ENCODE measurements around the gene SYNJ2.

The SYNJ2 gene

DNA sequence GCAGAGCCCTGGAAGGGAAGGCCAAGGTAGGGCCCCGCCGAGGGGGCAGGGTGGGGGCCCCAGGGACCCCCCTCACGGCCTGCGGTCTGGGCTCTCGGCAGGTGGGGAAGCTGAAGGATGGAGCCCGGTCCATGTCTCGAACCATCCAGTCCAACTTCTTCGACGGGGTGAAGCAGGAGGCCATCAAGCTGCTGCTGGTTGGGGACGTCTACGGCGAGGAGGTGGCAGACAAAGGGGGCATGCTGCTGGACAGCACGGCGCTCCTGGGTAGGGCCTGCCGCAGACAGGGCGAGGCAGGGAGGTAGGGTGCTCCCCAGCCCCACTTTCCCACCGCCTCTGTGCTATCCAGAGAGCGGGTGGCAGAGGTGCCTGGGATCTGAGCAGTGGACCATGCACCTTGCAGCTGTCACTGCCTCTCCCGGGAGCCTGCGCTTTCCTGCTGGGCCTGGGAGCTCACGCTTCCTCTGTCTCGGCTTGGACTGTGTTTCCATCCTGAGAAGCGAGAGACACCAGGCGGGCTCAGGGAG lies 83.1 kb downstream of the SYNJ2 start:
- DNase-seq: no peak

DNA sequence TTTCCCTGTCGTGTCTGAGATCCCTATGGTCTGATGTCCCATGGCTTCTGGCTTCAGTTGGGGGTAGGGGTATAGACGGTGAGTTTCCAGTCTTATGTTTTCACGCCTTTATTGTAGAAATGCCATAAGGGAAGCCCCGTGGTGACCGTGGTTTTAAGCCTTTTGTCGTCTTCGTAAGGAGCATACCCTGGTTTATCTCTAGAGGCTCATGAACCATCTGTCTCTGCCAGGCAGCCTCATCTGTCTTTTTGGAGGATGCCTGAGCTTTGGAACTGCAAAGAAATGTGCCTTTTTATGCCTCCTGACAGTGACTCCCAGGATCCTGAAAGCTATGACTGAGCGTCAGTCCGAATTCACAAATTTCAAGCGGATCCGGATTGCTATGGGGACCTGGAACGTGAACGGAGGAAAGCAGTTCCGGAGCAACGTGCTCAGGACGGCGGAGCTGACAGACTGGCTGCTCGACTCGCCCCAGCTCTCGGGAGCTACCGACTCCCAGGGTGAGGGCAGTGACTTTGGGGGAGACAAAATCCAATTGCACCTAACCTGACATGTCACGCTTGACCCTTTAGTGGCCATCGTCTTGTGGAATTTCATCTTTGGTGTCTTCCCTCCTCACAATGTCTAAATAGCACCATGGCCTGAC lies 84.6 kb downstream of the SYNJ2 start:
- no peak for DNase-seq

DNA sequence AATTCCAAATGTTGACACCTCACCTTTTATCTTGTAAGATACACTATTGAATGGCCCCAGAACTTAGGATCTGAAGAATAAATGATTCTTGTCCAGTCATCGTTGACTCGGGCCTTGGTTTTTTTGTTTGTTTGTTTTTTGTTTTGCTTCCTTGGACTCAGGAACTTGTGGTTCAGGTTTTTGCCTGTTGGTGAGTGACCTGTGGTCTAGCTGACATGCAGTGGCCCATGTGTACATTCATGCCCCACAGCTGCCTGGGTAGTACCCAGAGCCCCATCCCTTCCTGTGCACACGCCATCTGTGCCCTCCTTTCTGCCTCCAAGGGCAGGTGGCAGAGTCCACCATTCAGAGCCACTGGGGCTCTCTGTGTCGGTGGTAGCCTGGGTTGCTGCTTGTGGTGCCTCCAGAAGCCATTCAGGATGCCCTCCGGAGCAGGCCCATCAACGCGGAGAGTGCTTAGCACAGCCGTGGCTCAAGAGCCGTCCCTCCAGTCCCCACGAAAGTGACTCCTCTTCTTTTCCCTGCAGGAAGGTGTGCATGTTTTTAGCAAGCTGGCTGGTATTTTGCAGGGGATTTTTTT lies 85.9 kb downstream of the SYNJ2 start:
- no peak for DNase-seq

DNA sequence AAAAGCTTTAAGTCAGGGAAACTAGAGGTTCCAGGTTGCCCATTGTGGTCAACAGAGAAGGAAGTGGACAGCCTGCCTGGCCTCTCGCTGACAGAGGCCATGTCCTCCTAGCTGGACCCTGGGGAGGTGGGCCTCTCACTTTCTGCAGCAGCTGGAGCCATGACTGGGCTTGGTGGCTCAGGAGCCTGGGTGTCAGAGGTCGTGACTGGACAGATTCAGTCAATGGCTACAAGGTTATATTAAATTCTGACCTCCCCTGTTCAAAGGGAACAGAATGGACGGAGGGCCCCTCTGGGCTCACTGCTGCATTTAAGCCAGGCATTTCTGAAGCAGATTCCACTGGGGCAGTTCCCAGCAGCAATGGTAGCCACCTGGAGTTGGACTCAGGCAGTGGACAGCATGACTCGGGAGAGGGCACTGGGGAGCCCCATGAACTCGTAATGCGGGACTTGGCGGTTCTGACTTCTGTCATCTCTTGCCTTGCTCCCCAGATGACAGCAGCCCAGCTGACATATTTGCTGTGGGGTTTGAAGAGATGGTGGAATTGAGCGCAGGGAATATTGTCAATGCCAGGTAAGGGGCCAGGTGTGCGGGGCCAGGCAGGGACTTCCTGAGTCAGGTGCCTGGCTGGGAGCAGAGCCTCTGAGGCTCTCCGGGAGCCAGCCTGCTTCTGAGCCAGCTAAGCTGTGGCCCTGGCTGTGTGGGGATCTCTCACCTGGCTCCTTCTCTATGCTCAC lies 86.7 kb downstream of the SYNJ2 start:
- no peak for DNase-seq

DNA sequence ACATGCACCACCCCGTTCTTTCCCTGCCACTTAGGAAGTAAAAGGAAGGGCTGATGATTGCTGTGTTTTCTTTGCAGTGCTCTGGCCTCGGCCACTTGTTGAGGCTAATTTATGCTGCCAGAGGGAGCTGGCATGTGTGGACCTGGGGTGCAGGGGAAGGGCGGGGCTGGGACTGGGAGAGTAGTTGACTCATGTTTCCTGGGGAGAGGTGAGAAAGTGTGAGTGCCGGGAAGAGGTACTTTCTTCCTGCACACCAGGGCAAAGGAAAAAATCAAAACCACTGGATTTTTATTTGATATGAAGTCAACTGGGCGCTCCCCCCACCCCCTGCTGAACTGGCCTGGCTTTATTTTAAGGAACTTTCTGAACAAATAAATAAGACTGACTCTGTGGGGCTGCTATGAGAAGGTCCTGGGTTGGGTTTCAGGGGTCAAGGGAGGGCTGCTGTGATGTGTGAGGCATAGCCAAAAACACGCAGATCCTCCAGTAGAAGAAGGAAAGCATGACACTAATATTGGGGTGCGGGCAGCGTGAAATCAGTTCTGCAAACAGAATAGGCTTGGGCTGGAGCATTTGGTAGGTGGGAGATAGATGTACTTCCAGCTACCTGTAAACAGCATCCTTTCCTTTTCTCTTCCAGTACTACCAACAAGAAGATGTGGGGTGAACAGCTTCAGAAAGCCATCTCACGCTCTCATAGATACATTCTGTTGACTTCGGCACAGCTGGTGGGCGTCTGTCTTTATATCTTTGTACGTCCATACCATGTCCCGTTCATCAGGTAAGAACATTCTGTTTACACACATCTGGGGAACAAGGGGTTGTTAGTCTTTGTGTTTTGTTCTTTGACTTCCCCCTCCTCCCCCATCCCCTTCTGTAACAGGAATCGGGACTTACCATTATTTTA lies 87.5 kb downstream of the SYNJ2 start:
- DNase-seq: no peak

DNA sequence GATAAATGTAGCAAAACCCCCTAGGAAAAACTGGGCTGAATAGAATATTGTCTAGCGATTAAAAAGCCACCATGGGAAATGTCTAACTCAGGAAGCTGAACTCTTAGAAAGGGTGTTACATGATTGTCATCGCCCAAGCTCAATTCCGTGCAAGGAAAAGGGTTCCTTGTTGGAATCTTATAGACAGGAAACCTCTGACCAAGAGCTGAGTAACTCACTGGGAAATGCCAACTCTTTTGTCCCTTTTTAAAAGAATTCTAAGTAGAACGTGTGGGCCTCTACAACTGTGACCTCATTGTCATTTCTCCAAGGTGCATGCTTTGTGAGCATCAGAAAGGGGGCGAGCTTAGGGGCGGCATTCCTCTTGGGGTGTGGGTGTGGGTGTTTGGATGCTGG lies 88.1 kb downstream of the SYNJ2 start:
- no peak for DNase-seq

DNA sequence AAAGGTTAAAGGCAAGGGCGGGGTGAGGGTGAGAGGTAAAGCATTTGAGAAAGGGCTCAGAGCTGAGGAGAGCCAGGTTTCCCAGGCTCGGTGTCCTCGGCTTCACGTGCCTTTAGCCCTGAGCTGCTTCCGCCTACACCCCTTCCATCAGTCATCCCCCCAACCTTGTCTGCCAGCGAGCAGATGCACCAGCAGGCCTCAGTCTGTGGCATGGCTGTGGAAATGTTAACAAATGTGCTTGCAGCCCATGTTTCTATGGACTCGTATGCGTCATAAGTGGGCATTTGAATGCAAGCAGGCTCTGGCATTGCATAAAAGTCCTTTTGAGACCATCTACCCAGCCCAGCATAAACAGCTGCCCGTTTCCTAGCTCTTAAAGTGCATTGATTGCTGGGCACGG lies 88.8 kb downstream of the SYNJ2 start:
- DNase-seq: no peak

DNA sequence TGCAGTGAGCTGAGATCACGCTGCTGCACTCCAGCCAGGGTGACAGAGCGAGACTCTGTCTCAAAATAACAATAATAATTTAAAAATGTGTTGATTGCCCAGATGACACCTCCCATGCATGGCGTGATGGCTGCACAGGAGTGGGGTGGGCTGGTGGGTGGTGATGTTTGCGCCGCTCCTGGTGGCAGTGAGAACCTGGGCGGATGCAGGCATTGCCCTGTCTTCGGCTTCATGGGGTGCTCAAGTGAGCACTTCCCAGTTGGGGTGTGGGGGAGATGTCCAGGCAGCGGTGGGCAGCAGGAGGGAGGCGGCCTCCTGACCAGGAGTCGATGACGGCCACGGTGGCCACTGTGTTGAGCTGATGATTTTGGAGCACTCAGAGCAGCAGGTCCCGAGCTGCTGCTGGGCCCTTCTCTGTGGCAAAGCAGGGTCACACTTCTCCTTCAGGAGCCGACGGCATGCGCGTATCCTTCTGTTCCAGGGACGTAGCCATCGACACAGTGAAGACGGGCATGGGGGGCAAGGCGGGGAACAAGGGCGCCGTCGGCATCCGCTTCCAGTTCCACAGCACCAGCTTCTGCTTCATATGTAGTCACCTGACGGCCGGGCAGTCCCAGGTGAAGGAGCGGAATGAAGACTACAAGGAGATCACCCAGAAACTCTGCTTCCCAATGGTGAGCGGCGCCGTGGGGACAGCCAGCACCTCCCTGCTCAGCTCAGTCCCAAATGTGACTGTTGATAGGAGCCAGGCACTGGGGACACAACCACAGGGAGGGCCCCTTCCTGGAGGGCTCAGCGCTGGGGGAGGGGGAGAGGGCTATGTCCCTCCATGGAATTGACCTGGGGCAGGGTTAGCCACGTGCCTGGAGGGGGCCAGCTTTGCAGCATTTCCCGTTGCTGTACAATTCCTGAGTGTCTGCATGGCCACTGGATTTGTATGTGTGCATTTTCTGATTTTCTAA lies 89.7 kb downstream of the SYNJ2 start:
- no peak for DNase-seq

DNA sequence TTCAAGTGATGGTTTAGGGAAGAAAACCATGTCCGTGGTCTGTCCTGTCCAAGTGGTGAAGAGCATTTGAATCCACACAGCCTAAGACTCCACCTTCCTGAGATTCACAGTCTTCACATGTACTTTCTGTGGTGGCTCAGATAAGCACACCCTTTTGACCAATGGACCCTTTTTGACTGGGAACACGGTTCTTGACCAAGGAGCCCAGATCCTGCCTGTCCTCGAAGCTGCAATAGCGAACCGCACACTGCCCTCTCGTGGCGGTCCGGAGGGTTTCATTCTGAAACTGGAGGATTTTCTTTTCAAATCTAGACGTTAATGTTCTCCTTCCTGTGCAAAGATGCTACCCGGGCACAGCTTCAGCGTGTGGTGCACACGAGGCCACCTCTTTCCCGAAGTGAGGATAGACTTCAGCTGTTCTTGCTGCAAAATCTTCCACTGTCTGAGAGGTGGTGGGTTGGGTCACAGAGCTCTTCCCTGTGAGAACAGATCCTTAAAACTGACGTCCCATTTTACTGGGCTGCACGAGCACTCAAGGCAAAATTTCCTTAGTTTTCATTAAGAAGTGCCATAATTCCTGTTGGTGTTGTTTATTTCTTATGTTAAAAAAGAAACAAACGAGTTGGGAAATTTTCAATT lies 90.5 kb downstream of the SYNJ2 start:
- peak; percentile 75 to 77 for DNase-seq

DNA sequence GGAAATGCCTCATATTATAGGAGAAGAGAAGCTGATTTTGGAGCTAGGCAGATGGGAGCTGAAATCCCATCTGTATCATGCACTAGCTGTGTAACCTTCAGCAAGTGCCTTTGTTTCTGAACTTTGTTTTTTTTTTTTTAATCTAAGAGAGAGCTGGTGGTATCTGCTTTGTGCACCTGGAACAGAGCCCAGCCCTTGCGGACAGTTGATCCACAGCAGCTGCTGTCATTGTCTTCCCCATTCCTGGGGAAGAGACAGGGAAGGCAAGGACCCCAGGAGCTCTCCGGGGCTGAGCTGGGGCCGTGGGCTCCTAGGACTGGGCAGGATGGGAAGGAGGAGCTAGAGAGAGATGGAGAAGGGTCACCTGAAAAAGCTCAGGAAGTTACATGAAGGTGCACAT lies 92.1 kb downstream of the SYNJ2 start:
- no peak for DNase-seq

DNA sequence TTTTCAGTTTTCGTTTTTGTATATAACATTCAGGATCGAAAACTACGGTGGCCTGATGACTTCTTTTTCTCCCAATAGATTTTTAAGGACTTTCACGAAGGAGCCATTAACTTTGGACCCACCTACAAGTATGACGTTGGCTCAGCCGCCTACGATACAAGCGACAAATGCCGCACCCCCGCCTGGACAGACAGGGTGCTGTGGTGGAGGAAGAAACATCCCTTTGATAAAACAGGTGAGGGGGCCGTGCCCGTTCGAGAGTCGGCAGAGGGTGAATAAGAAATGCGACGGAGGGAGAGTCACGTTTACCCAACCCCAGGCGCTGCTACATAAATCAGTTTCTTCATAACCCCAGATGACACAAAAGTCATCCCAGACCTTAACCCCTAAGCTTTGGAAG lies 94.9 kb downstream of the SYNJ2 start:
- no peak for DNase-seq

DNA sequence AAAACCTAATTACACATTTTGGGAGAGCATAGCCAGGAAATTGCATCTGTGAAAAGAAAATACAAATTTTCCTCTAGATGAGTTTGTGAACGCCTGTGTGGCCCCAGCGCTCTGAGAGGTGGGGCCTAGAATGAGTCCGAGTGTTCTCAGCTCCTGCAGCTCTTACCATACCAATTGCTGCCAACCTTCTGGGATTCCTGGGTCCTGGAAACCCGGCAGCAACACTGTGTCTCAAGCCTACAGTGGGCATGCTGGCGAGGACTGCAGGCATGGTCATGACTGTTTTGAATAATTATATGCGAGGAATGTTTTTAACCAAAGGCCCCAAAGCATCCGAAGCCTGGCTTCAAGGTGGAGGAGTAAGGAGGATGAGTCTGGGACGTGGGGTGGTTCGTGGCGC lies 96.0 kb downstream of the SYNJ2 start:
- no peak for DNase-seq

DNA sequence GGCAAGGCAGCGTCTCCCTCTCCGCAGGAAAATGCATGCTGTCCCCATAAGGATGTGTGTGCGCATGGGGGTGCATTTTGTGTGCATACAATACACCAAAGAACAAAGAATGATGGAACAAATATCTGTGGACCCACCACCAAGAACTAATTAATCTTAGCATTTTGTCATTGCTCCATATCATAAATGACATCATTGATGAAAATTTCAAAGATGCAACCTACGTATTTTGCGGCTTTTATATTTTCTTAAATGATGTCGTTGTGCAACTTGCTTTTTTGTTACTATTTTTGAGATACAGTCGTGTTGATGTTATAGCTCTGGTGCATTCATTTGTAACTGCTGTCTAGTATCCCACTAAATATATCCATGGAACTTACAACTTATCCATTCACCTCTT lies 96.7 kb downstream of the SYNJ2 start:
- no peak for DNase-seq

DNA sequence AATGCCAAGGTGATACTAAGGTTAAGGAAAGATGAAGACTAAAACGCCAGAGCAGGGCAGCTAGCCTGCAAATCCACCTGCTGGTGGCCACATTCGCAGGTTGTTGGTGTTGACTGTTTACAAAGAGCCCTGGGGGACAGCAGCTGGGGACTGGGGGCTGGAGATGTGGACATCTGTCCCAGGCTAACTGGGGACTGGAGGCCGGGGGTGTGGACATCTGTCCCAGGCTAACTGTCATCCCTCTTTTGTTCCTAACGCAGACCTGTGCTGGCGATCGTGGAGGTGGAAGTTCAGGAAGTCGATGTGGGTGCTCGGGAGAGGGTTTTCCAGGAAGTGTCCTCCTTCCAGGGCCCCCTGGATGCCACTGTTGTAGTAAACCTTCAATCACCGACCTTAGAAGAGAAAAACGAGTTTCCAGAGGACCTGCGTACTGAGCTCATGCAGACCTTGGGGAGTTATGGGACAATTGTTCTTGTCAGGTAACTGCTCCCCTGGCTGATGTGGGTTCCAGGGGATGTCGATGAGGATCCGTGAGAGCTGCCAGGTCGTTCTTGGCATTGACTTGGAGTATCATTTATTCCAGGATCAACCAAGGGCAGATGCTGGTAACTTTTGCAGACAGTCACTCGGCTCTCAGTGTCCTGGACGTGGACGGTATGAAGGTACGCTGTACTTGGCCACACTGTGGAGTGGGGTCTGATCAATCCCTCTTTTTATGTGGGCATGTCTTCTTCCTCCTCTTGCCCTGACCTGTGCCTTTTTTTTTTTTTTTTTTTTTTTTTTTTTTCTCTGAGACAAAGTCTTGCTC lies 99.4 kb downstream of the SYNJ2 start:
- no peak for DNase-seq

DNA sequence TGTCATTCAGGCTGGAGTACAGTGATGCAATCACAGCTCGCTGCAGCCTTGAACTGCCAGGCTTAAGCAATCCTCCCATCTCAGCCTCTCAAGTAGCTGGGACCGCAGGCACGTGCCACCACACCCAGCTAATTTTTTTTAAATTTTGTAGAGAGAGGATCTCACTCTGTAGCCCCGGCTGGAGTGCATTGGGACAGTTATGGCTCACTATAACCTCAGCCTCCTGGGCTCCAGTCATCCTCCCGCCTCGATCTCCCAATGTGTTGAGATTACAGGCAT lies 99.9 kb downstream of the SYNJ2 start:
- no peak for DNase-seq

DNA sequence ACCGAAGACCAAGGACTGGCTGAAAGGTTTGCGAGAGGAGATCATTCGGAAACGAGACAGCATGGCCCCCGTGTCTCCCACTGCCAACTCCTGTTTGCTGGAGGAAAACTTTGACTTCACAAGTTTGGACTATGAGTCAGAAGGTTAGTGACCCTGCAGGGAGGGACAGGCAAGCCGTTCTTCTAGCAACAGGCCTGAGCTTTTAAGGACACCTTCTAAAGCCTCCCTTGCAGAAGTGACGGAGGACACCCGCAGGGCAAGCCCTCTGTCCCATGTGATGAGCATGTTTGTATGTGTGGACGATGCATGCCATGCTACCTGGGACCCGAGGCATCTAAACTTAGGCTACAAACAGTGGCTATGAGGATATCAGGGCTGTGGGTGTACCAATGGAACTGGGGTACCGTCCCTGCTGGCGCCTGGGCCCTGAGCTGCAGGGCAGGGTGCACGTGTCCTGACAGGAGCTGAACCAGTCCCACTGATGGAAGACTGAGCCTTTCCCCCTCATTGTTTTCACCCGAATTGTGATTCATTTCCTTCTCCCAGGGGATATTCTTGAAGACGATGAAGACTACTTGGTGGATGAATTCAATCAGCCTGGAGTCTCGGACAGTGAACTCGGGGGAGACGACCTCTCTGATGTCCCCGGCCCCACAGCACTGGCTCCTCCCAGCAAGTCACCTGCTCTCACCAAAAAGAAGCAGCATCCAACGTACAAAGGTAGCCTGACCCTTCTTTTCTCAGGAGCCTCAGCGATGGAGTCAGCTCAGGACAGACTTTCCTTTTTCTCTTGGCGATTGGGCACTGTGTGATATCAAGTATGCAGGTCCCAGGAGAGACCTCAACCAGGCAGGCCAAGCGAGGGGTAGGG lies 102.0 kb downstream of the SYNJ2 start:
- no peak for DNase-seq

DNA sequence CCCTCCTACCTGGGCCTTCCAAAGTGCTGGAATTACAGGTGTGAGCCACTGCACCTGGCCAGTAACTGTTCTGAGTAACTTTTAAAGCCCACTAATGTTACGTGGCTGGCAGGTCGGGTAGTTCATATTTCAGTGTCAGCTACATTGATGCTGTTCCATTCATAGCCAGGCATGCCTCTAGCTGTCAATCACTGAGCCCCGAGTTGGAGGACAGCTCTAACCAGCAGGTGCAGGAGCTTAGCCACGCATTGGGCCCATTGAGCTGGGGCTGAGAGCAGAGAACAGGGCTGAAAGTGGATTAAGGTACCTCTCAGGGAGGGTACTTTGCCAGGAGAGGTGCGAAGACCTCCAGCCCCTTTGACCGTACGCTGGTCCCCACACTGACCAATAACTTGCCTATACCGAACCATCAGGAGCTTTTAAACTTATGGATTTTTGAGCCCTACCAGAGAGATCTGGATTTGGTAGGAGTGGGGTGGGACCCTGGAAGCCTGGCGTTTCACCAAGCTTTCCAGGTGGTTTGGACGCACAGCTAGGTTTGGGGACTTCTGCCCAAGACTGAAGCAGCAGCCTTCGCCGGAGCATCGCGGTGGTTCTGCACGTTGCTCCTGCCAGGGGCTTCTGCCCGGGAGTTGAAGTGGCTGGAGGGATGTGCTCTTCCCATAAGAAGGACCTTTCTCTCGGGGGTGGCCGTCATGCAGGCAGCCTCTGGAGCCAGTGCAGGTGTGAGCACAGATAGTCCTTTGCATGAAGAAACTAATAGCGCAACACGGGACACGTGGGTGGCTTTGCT lies 103.8 kb downstream of the SYNJ2 start:
- no peak for DNase-seq

DNA sequence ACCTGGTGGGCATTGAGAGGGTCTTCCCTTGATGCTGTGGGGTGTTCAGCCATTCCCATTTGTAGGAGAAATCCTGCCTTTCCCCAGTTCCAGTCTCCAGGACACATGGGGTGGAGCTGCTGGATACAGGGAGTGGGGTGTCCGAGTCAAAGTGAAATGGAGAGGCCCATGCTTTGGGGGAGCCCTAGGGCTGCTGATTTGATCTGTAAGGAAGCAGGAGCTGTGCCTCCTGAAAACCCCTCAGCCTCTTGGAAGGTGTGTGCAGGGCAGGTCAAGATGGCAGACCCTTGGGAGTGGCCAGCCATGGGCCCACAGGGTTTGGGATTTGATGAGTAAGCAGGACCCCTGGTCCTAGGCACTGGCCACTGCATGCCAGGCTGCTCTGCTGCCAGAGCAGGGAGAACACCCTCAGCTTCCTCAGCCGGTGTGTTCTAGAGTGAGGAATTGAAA lies 104.4 kb downstream of the SYNJ2 start:
- DNase-seq: no peak

Measured in stimulated activated CD4-positive, alpha-beta T cell treated with anti-CD3 and anti-CD28 coated beads, Interleukin-2, amount 100 ng/mL, for 24 hours (primary cell).